Gastroesophageal sphincter (tissue), 4 donors: ENCODE data around the gene CTNS. TPM values are rescaled to one million over a fixed set of nuclear protein-coding genes. Genes with fewer than 3 reads are reported as not detected.
A peak's percentile ranks its signal among the peaks of the same experiment; 100 is the strongest.

Experiments used
- ATAC-seq: fragments of 150-250 bp; one replicate; pipeline ENCODE4 v1.9.1; 2016; ENCODE audit warnings: mild to moderate bottlenecking, moderate library complexity
- H3K27ac ChIP-seq, 4 donors: fragments of 200-600 bp; sonication (generic) in 3 of 4; 1 replicate in 3 of 4; 2 replicates in 1 of 4; pipeline ENCODE4 v1.5.1; 2016 to 2019
- H3K27me3 ChIP-seq: fragments of 200-600 bp; sonication (generic); one replicate; pipeline ENCODE4 v1.5.1; 2019
- H3K36me3 ChIP-seq, 2 donors: fragments of 200-600 bp; sonication (generic); one replicate each; pipeline ENCODE4 v1.5.1; 2019; ENCODE audit warnings: control low read depth in 1 of 2
- H3K4me1 ChIP-seq, 3 donors: fragments of 200-600 bp; sonication (generic); 1 replicate in 2 of 3; 2 replicates in 1 of 3; pipeline ENCODE4 v1.5.1; 2016 to 2019; ENCODE audit warnings: control low read depth in 2 of 3
- H3K4me3 ChIP-seq, 2 donors: fragments of 200-600 bp; sonication (generic); one replicate each; pipeline ENCODE4 v1.5.1; 2019; ENCODE audit warnings: mild to moderate bottlenecking in 1 of 2, moderate library complexity in 1 of 2
- H3K9me3 ChIP-seq, 3 donors: fragments of 200-600 bp; sonication (generic); one replicate each; pipeline ENCODE4 v1.5.1; 2017 to 2019; ENCODE audit warnings: control low read depth in 2 of 3
- CTCF ChIP-seq, 4 experiments: fragments of 200-600 bp in 2 of 4; fragments of 450-650 bp in 2 of 4; sonication (generic) in 1 of 4; IDR thresholded peaks; one replicate each; pipeline ENCODE4 v1.5.1; 2017 to 2019; ENCODE audit warnings: antibody characterized with exemption in 4 of 4, mild to moderate bottlenecking in 2 of 4, moderate library complexity in 2 of 4
- EP300 ChIP-seq: sonication (generic); formaldehyde crosslinking; IDR thresholded peaks from one replicate; pipeline ENCODE4 v1.6.1; 2017; ENCODE audit warnings: antibody characterized with exemption, mild to moderate bottlenecking
- POLR2A ChIP-seq, 2 donors: fragments of 450-650 bp; IDR thresholded peaks; one replicate each; pipeline ENCODE4 v1.6.1; 2017; ENCODE audit warnings: antibody characterized with exemption in 2 of 2, mild to moderate bottlenecking in 2 of 2, moderate library complexity in 1 of 2
- POLR2AphosphoS5 ChIP-seq: sonication (generic); formaldehyde crosslinking; IDR thresholded peaks from one replicate; pipeline ENCODE4 v1.6.1; 2017; ENCODE audit warnings: antibody characterized with exemption
- WGBS, 2 donors: methylation state at CpG; one replicate each; pipeline ENCODE4 v1.1.5; 2018; ENCODE audit warnings: low coverage in 1 of 2; 5-methylcytosine and 5-hydroxymethylcytosine counted together
- total RNA-seq, 4 donors: library from RNA; depleted of rRNA; stranded (reverse); fragments of >200 nt; gene quantifications; one replicate each; pipeline ENCODE4 v1.1.0, GENCODE V29; 2016

Gene CTNS
- 10 to 100 TPM; 14.8 to 20.5 (median 17.8) TPM for total RNA-seq

GRCh38 chr17:3636154-3636907 lies at the start of gene CTNS, which contains the start of gene SHPK:
TSS of gene CTNS (plus strand) at chr17:3636760. CDS start at chr17:3640207, 3,447 bp downstream.
TSS of gene SHPK (minus strand) at chr17:3636250. CDS start at chr17:3636219, 31 bp downstream.
- H3K9me3 ChIP-seq = no peaks in the 10 kb centered on the region
- peaks cover 0 to 31% of the 10 kb centered on the region in 2 donors for H3K36me3 ChIP-seq
- 0% methylated on average over 1 of the region's 68 CpGs; no CpG with 5 or more reads in 1 of the 2 donors for WGBS, 2 donors
- peaks cover 0 to 48% (median 19%) of the 10 kb centered on the region in 3 donors for H3K4me1 ChIP-seq
- no peaks in the 10 kb centered on the region for H3K27me3 ChIP-seq
- ATAC-seq = peak; percentile 99
- peak; percentile 40 to 57 for TF ChIP-seq POLR2A (IDR thresholded peaks at IDR 0.05)
- TF ChIP-seq CTCF (IDR thresholded peaks at IDR 0.05) = no peak
- no peak for TF ChIP-seq EP300
- TF ChIP-seq POLR2AphosphoS5 = peak; percentile 72
- peak within 1 kb of the TSS; percentile 59 for H3K4me3 ChIP-seq
- peak within 1 kb of the TSS; percentile 72 to 94 (median 92) for H3K27ac ChIP-seq

- peaks cover 0 to 72% of the 10 kb centered on the region in 2 donors for H3K36me3 ChIP-seq
- no peaks in the 10 kb centered on the region for H3K27me3 ChIP-seq
- no peaks in the 10 kb centered on the region for H3K9me3 ChIP-seq
- no peak overlapping the region for H3K4me3 ChIP-seq
- TF ChIP-seq POLR2AphosphoS5 = no peak
- TF ChIP-seq POLR2A (IDR thresholded peaks at IDR 0.05) = no peak
- TF ChIP-seq CTCF (IDR thresholded peaks at IDR 0.05) = no peak
- no peak for TF ChIP-seq EP300
- 94 to 95% methylated on average over 5 to 13 of the region's 22 CpGs for WGBS, 2 donors
- no peak overlapping the region for H3K27ac ChIP-seq
- H3K4me1 ChIP-seq = peaks cover 0 to 10% (median 0%) of the 10 kb centered on the region in 3 donors
- ATAC-seq = no peak
Measured at GRCh38 chr17:3589784-3590183, 46.8 kb upstream of the CTNS start.

- TF ChIP-seq EP300 (no peak), CTCF (IDR thresholded peaks at IDR 0.05) (no peak), POLR2A (IDR thresholded peaks at IDR 0.05) (no peak), POLR2AphosphoS5 (no peak)
- Histone ChIP-seq H3K4me3 (no peak overlapping the region), H3K27ac (no peak overlapping the region), H3K36me3 (peaks cover 0 to 67% of the 10 kb centered on the region in 2 donors), H3K27me3 (no peaks in the 10 kb centered on the region), H3K9me3 (no peaks in the 10 kb centered on the region), H3K4me1 (peaks cover 0 to 11% (median 0%) of the 10 kb centered on the region in 3 donors)
- no peak for ATAC-seq
- WGBS, 2 donors = 80% methylated on average over 1 of the region's 15 CpGs; no CpG with 5 or more reads in 1 of the 2 donors
Measured at GRCh38 chr17:3590231-3590630, 46.3 kb upstream of the CTNS start.

GRCh38 chr17:3590768-3591167 lies 45.8 kb upstream of the CTNS start:
- no peak overlapping the region for H3K4me3 ChIP-seq
- peaks cover 0 to 62% of the 10 kb centered on the region in 2 donors for H3K36me3 ChIP-seq
- H3K9me3 ChIP-seq = no peaks in the 10 kb centered on the region
- peaks cover 0 to 11% (median 0%) of the 10 kb centered on the region in 3 donors for H3K4me1 ChIP-seq
- no peak for TF ChIP-seq EP300
- TF ChIP-seq CTCF (IDR thresholded peaks at IDR 0.05) = no peak
- TF ChIP-seq POLR2AphosphoS5 = no peak
- TF ChIP-seq POLR2A (IDR thresholded peaks at IDR 0.05) = no peak
- H3K27ac ChIP-seq = no peak overlapping the region
- no peaks in the 10 kb centered on the region for H3K27me3 ChIP-seq
- 100% methylated on average over 1 of the region's 15 CpGs; no CpG with 5 or more reads in 1 of the 2 donors for WGBS, 2 donors
- ATAC-seq = no peak
